GM18951 (cell line): Measurements from ENCODE around the gene GPR82.

Experiments
- POLR2A ChIP-seq: IDR thresholded peaks from 4 replicates; pipeline ENCODE4 v1.6.1; 2011; ENCODE audit warnings: mild to moderate bottlenecking; ENCODE audit not compliant: insufficient read length, insufficient read depth; ENCODE audit errors: extremely low read depth
- in situ Hi-C: fragments of 300-500 bp; cut with MboI; formaldehyde crosslinking; loops from one replicate; pipeline ENCODE4 v1.12.0; 2022; ENCODE audit warnings: low sequenced_read_pairs, mixed read lengths, inconsistent platforms; ENCODE audit not compliant: unreplicated experiment

The GPR82 gene

GRCh38 chrX:41730081-41730480 lies 6.1 kb downstream of the GPR82 start:
- in situ Hi-C loops, result loop anchor here (25.0 kb wide), 1 partner anchor 168 kb away; no protein-coding TSS in a partner anchor
- TF ChIP-seq POLR2A, result no peak

GRCh38 chrX:41732260-41732659 lies 8.3 kb downstream of the GPR82 start:
- in situ Hi-C loops, result loop anchor here (25.0 kb wide), 1 partner anchor 170 kb away; no protein-coding TSS in a partner anchor

GRCh38 chrX:41733939-41734338 lies 10.0 kb downstream of the GPR82 start:
- in situ Hi-C loops, result loop anchor here (25.0 kb wide), 1 partner anchor 172 kb away; no protein-coding TSS in a partner anchor

More at GRCh38 chrX:41732260-41732659, 8.3 kb downstream of the GPR82 start:
- no peak for TF ChIP-seq POLR2A

GRCh38 chrX:41734530-41734929 lies 10.5 kb downstream of the GPR82 start:
- TF ChIP-seq POLR2A, result no peak

More at GRCh38 chrX:41733939-41734338, 10.0 kb downstream of the GPR82 start:
- TF ChIP-seq POLR2A, result no peak

GRCh38 chrX:41737065-41737464 lies 13.1 kb downstream of the GPR82 start:
- in situ Hi-C loops, result loop anchor here (25.0 kb wide), 1 partner anchor 175 kb away; no protein-coding TSS in a partner anchor
- TF ChIP-seq POLR2A, result no peak

More at GRCh38 chrX:41734530-41734929, 10.5 kb downstream of the GPR82 start:
- in situ Hi-C loops, result loop anchor here (25.0 kb wide), 1 partner anchor 172 kb away; no protein-coding TSS in a partner anchor

GRCh38 chrX:41739871-41740270 lies 15.9 kb downstream of the GPR82 start:
- no peak for TF ChIP-seq POLR2A
- in situ Hi-C loops, result loop anchor here (25.0 kb wide), 1 partner anchor 178 kb away; no protein-coding TSS in a partner anchor

- TF ChIP-seq POLR2A, result no peak
- in situ Hi-C loops, result no loop called here
Observed at GRCh38 chrX:41750716-41751115, 26.7 kb downstream of the GPR82 start.

- no peak for TF ChIP-seq POLR2A
- in situ Hi-C loops, result no loop called here
Observed at GRCh38 chrX:41758401-41758800, 34.4 kb downstream of the GPR82 start.

GRCh38 chrX:41759817-41760216 lies 35.8 kb downstream of the GPR82 start:
- TF ChIP-seq POLR2A, result no peak
- in situ Hi-C loops, result no loop called here

GRCh38 chrX:41761169-41761568 lies 37.2 kb downstream of the GPR82 start:
- no peak for TF ChIP-seq POLR2A
- in situ Hi-C loops, result no loop called here

GRCh38 chrX:41761702-41762101 lies 37.7 kb downstream of the GPR82 start:
- in situ Hi-C loops, result no loop called here
- TF ChIP-seq POLR2A, result no peak

- in situ Hi-C loops, result loop anchor here (25.0 kb wide), 2 partner anchors 533 to 1783 kb away; no protein-coding TSS in a partner anchor
- TF ChIP-seq POLR2A, result no peak
Observed at GRCh38 chrX:41779030-41779564, 55.1 kb downstream of the GPR82 start.
